ENCODE results near the gene MEGF11.
A peak's percentile ranks its signal among the peaks of the same experiment; 100 is the strongest.

Gene MEGF11

DNA sequence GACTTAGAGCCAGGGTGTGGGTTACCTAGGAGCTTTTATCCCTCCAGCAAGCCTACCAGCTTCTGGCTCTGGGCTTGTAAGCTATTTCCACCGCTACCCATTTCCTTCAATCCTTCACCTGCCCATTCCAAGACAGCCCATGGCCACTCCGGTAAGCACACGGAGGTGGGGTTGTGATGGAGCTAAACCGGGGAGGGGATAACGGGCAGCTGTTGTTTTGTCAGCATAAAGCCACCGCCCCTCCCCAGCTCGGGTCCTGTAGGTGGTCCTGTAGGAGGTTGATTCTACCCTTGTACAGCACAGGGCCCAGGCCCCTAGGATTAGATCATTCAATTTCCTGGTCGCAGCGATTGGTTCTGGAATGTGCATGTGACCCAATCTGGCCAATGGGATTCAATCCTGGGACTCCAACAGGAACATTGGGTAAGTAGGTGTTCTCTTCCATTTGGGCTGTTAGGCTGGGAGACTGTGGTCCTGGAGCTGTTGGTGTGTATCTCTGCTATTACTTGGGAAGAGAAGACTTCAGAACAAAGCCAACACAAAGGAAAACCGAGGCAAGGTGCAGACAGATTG is 233.6 kb downstream of the MEGF11 start:
- no peak overlapping the region for H2AK5ac ChIP-seq (ENCODE audit: low read length)
- H3K4me3 ChIP-seq (ENCODE audit: low read length), result no peak overlapping the region
- H2BK5ac ChIP-seq (ENCODE audit: low read length), result no peak overlapping the region
- H3K27ac ChIP-seq (ENCODE audit: low read depth, low read length), result no peak overlapping the region
- H3K36me3 ChIP-seq (ENCODE audit: control insufficient read depth, insufficient read depth, low read length), result no peaks in the 10 kb centered on the region
- no peak overlapping the region for H4K8ac ChIP-seq (ENCODE audit: low read depth, low read length)
- no peak overlapping the region for H3K56ac ChIP-seq (ENCODE audit: low read length)
- H3K18ac ChIP-seq (ENCODE audit: low read length), result no peak overlapping the region
- peak; percentile 11 for DNase-seq
- no peak overlapping the region for H3K4ac ChIP-seq (ENCODE audit: low read depth, low read length)
- no peak overlapping the region for H2BK15ac ChIP-seq (replicated peaks; ENCODE audit: low read depth)
- WGBS (ENCODE audit: extremely low coverage, insufficient coverage, low lambda C conversion rate), result no CpG with 5 or more reads among the region's 10 CpGs
- H3K23ac ChIP-seq (ENCODE audit: low read length), result no peak overlapping the region
- H3K9ac ChIP-seq (ENCODE audit: low read length), result no peak overlapping the region
- no peaks in the 10 kb centered on the region for H3K4me1 ChIP-seq (ENCODE audit: control insufficient read depth, low read depth, low read length)
- no peaks in the 10 kb centered on the region for H3K27me3 ChIP-seq (ENCODE audit: insufficient read depth, low read length, poor library complexity)
- H3K79me1 ChIP-seq (ENCODE audit: low read length), result no peaks in the 10 kb centered on the region
- no peak overlapping the region for H3K4me2 ChIP-seq (ENCODE audit: low read length)
- H3K79me2 ChIP-seq (ENCODE audit: control insufficient read depth, insufficient read depth, low read length), result no peaks in the 10 kb centered on the region
- no peak overlapping the region for H2BK120ac ChIP-seq (ENCODE audit: low read depth, low read length)
- H4K5ac ChIP-seq (ENCODE audit: low read length), result no peak overlapping the region

DNA sequence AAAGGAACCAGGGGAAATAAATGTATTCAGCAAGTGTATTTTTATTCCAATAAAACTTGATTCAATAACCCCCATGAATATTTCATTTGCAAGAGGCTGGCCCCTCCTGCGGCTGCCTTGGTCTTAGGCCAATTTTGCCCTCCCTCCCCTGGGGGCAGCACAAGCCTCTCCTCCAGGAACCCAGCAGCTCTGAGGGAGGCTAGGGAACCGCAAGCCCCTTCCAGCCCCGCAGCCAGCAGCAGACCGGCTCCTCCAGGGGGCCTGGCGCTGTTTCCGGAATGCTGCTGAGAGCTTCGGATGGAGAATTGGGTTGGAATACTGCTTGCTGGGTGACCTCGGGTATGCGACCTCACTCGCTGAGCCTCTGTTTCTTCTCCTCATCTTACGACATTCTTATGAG is 234.2 kb downstream of the MEGF11 start:
- Histone ChIP-seq H3K18ac (ENCODE audit: low read length) (no peak overlapping the region), H2BK15ac (replicated peaks; ENCODE audit: low read depth) (no peak overlapping the region), H3K27me3 (ENCODE audit: insufficient read depth, low read length, poor library complexity) (no peaks in the 10 kb centered on the region), H3K36me3 (ENCODE audit: control insufficient read depth, insufficient read depth, low read length) (no peaks in the 10 kb centered on the region), H3K27ac (ENCODE audit: low read depth, low read length) (no peak overlapping the region), H4K8ac (ENCODE audit: low read depth, low read length) (no peak overlapping the region), H2BK5ac (ENCODE audit: low read length) (no peak overlapping the region), H3K4me2 (ENCODE audit: low read length) (no peak overlapping the region), H3K23ac (ENCODE audit: low read length) (no peak overlapping the region), H3K79me1 (ENCODE audit: low read length) (no peaks in the 10 kb centered on the region), H3K4me1 (ENCODE audit: control insufficient read depth, low read depth, low read length) (no peaks in the 10 kb centered on the region), H3K4ac (ENCODE audit: low read depth, low read length) (no peak overlapping the region), H3K56ac (ENCODE audit: low read length) (no peak overlapping the region), H4K5ac (ENCODE audit: low read length) (no peak overlapping the region), H3K79me2 (ENCODE audit: control insufficient read depth, insufficient read depth, low read length) (no peaks in the 10 kb centered on the region), H3K4me3 (ENCODE audit: low read length) (no peak overlapping the region), H3K9ac (ENCODE audit: low read length) (no peak overlapping the region), H2AK5ac (ENCODE audit: low read length) (no peak overlapping the region), H2BK120ac (ENCODE audit: low read depth, low read length) (no peak overlapping the region)
- no CpG with 5 or more reads among the region's 11 CpGs for WGBS (ENCODE audit: extremely low coverage, insufficient coverage, low lambda C conversion rate)
- DNase-seq, result peak; percentile 47

DNA sequence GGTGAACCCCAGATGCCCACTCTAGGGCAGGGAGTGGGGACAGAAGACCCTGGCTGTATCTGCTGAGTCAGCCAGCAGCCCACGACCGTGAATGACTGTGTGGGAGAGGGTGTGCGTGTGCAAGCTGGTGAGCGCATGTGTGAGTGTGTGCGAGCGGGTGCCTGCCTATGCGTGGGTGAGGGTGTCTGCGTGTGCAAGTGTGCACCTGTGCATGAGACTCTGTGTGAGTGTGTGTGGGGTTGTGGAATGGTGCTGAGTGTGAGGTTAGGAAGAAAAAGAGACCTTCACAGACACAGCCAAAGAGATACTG is 235.1 kb downstream of the MEGF11 start:
- H3K79me2 ChIP-seq (ENCODE audit: control insufficient read depth, insufficient read depth, low read length), result no peaks in the 10 kb centered on the region
- no peak overlapping the region for H3K27ac ChIP-seq (ENCODE audit: low read depth, low read length)
- H2AK5ac ChIP-seq (ENCODE audit: low read length), result no peak overlapping the region
- no peak overlapping the region for H4K5ac ChIP-seq (ENCODE audit: low read length)
- H3K18ac ChIP-seq (ENCODE audit: low read length), result no peak overlapping the region
- H3K27me3 ChIP-seq (ENCODE audit: insufficient read depth, low read length, poor library complexity), result no peaks in the 10 kb centered on the region
- H3K4me2 ChIP-seq (ENCODE audit: low read length), result no peak overlapping the region
- no peaks in the 10 kb centered on the region for H3K79me1 ChIP-seq (ENCODE audit: low read length)
- H3K4ac ChIP-seq (ENCODE audit: low read depth, low read length), result no peak overlapping the region
- no peak overlapping the region for H2BK5ac ChIP-seq (ENCODE audit: low read length)
- no peak overlapping the region for H3K9ac ChIP-seq (ENCODE audit: low read length)
- no peaks in the 10 kb centered on the region for H3K36me3 ChIP-seq (ENCODE audit: control insufficient read depth, insufficient read depth, low read length)
- H3K4me1 ChIP-seq (ENCODE audit: control insufficient read depth, low read depth, low read length), result no peaks in the 10 kb centered on the region
- H2BK120ac ChIP-seq (ENCODE audit: low read depth, low read length), result no peak overlapping the region
- H4K8ac ChIP-seq (ENCODE audit: low read depth, low read length), result no peak overlapping the region
- no peak overlapping the region for H2BK15ac ChIP-seq (replicated peaks; ENCODE audit: low read depth)
- H3K56ac ChIP-seq (ENCODE audit: low read length), result no peak overlapping the region
- no peak for DNase-seq
- no CpG with 5 or more reads among the region's 8 CpGs for WGBS (ENCODE audit: extremely low coverage, insufficient coverage, low lambda C conversion rate)
- H3K4me3 ChIP-seq (ENCODE audit: low read length), result no peak overlapping the region
- H3K23ac ChIP-seq (ENCODE audit: low read length), result no peak overlapping the region

DNA sequence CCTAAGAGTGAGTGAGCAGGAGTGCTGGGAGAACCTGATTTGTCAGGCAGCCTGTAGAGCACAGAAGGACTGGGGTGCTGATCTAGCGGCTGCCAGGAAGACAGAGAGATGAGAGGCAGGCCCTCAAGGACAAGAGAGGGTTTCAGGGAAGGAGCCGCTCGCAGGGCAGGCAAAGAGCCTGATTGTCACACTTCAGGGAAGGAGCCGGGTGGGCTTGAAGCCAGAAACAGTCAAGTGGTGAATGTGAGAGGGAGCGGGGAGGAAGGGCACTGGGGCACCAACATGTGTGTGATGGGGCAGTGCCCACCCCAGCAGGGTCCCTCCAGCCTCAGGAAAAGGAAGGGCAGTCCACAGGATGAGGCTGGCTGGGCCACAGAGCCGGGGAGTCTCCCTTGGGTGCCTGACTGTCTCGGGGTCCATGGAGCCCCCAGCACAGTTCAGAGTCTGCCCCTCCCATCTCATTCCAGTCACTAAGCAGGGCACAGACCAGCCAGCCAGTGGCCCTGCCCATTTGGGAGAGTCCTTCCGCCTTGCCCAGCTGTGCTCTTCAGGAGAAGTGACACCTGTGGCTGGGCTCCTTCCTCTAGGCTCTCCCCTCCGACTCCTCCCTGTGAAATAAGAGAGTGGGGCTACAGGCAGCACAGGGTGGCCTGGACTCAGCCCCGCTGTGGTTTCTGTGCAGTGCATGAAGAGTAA is 235.6 kb downstream of the MEGF11 start:
- Histone ChIP-seq H3K4me1 (ENCODE audit: control insufficient read depth, low read depth, low read length) (no peaks in the 10 kb centered on the region), H3K36me3 (ENCODE audit: control insufficient read depth, insufficient read depth, low read length) (no peaks in the 10 kb centered on the region), H3K4ac (ENCODE audit: low read depth, low read length) (no peak overlapping the region), H3K27me3 (ENCODE audit: insufficient read depth, low read length, poor library complexity) (no peaks in the 10 kb centered on the region), H4K5ac (ENCODE audit: low read length) (no peak overlapping the region), H3K4me3 (ENCODE audit: low read length) (no peak overlapping the region), H3K56ac (ENCODE audit: low read length) (no peak overlapping the region), H3K23ac (ENCODE audit: low read length) (no peak overlapping the region), H3K79me1 (ENCODE audit: low read length) (no peaks in the 10 kb centered on the region), H2AK5ac (ENCODE audit: low read length) (no peak overlapping the region), H2BK120ac (ENCODE audit: low read depth, low read length) (no peak overlapping the region), H2BK5ac (ENCODE audit: low read length) (no peak overlapping the region), H2BK15ac (replicated peaks; ENCODE audit: low read depth) (no peak overlapping the region), H3K4me2 (ENCODE audit: low read length) (no peak overlapping the region), H3K79me2 (ENCODE audit: control insufficient read depth, insufficient read depth, low read length) (no peaks in the 10 kb centered on the region), H3K18ac (ENCODE audit: low read length) (no peak overlapping the region), H4K8ac (ENCODE audit: low read depth, low read length) (no peak overlapping the region), H3K27ac (ENCODE audit: low read depth, low read length) (no peak overlapping the region), H3K9ac (ENCODE audit: low read length) (no peak overlapping the region)
- no CpG with 5 or more reads among the region's 10 CpGs for WGBS (ENCODE audit: extremely low coverage, insufficient coverage, low lambda C conversion rate)
- DNase-seq, result no peak

DNA sequence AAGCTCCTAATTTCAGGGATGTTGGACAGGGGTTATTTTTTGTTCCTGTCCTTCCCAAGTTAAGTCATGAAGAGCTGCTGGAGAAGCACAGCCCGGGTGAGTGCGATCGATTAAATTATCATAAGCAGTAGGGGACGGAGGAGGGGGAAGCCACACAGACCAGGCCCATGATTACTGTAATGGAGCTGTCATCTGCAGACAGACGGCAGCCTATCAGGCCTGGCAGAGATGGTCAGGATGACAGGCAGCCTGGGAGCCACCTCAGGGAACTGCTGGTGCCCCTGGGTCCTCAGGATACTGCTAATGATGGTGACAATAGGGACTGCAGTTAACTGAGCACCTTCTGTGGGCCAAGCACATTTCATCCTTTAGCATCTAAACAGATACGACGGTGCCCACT is 236.6 kb downstream of the MEGF11 start:
- H3K4me2 ChIP-seq (ENCODE audit: low read length), result no peak overlapping the region

DNA sequence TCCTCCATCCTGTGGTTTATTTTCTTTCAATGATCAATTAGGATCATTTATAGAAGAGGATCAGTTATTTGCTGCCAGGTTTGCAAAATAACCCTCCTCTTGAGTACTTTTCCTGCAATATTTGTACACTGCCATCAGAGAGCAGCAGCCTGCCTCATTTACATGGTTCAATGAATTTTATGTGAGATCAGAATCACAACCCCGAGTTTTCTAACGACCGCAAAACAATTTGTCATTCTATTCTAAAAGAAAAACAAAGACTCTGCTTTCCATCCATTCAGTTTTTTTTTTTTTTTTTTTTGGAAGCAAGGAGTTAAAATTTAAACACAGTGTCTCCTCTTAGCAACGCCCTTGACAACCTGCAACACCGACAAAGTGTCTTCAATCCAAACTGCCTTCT is 237.4 kb downstream of the MEGF11 start:
- no peak overlapping the region for H3K4me3 ChIP-seq (ENCODE audit: low read length)
- DNase-seq, result no peak
- H3K36me3 ChIP-seq (ENCODE audit: control insufficient read depth, insufficient read depth, low read length), result no peaks in the 10 kb centered on the region
- no peak overlapping the region for H3K4me2 ChIP-seq (ENCODE audit: low read length)
- H3K27ac ChIP-seq (ENCODE audit: low read depth, low read length), result no peak overlapping the region
- H4K5ac ChIP-seq (ENCODE audit: low read length), result no peak overlapping the region
- H2BK5ac ChIP-seq (ENCODE audit: low read length), result no peak overlapping the region
- no peak overlapping the region for H2BK120ac ChIP-seq (ENCODE audit: low read depth, low read length)
- H3K27me3 ChIP-seq (ENCODE audit: insufficient read depth, low read length, poor library complexity), result no peaks in the 10 kb centered on the region
- no peak overlapping the region for H3K56ac ChIP-seq (ENCODE audit: low read length)
- H3K9ac ChIP-seq (ENCODE audit: low read length), result no peak overlapping the region
- H3K79me1 ChIP-seq (ENCODE audit: low read length), result no peaks in the 10 kb centered on the region
- H4K8ac ChIP-seq (ENCODE audit: low read depth, low read length), result no peak overlapping the region
- H2BK15ac ChIP-seq (replicated peaks; ENCODE audit: low read depth), result no peak overlapping the region
- H3K18ac ChIP-seq (ENCODE audit: low read length), result no peak overlapping the region
- no peaks in the 10 kb centered on the region for H3K4me1 ChIP-seq (ENCODE audit: control insufficient read depth, low read depth, low read length)
- H2AK5ac ChIP-seq (ENCODE audit: low read length), result no peak overlapping the region
- H3K4ac ChIP-seq (ENCODE audit: low read depth, low read length), result no peak overlapping the region
- H3K79me2 ChIP-seq (ENCODE audit: control insufficient read depth, insufficient read depth, low read length), result no peaks in the 10 kb centered on the region
- WGBS (ENCODE audit: extremely low coverage, insufficient coverage, low lambda C conversion rate), result no CpG with 5 or more reads among the region's 5 CpGs
- H3K23ac ChIP-seq (ENCODE audit: low read length), result no peak overlapping the region

More for the DNA sequence above, 236.6 kb downstream of the MEGF11 start:
- no peak overlapping the region for H4K8ac ChIP-seq (ENCODE audit: low read depth, low read length)
- no peak overlapping the region for H3K4me3 ChIP-seq (ENCODE audit: low read length)
- no peaks in the 10 kb centered on the region for H3K4me1 ChIP-seq (ENCODE audit: control insufficient read depth, low read depth, low read length)
- H3K56ac ChIP-seq (ENCODE audit: low read length), result no peak overlapping the region
- H3K9ac ChIP-seq (ENCODE audit: low read length), result no peak overlapping the region
- no peaks in the 10 kb centered on the region for H3K79me1 ChIP-seq (ENCODE audit: low read length)
- DNase-seq, result peak; percentile 30
- H3K18ac ChIP-seq (ENCODE audit: low read length), result no peak overlapping the region
- H3K4ac ChIP-seq (ENCODE audit: low read depth, low read length), result no peak overlapping the region
- WGBS (ENCODE audit: extremely low coverage, insufficient coverage, low lambda C conversion rate), result no CpG with 5 or more reads among the region's 7 CpGs
- H2BK5ac ChIP-seq (ENCODE audit: low read length), result no peak overlapping the region
- no peaks in the 10 kb centered on the region for H3K36me3 ChIP-seq (ENCODE audit: control insufficient read depth, insufficient read depth, low read length)
- H3K23ac ChIP-seq (ENCODE audit: low read length), result no peak overlapping the region
- H3K27me3 ChIP-seq (ENCODE audit: insufficient read depth, low read length, poor library complexity), result no peaks in the 10 kb centered on the region
- no peak overlapping the region for H2BK120ac ChIP-seq (ENCODE audit: low read depth, low read length)
- H3K79me2 ChIP-seq (ENCODE audit: control insufficient read depth, insufficient read depth, low read length), result no peaks in the 10 kb centered on the region
- no peak overlapping the region for H2BK15ac ChIP-seq (replicated peaks; ENCODE audit: low read depth)
- H2AK5ac ChIP-seq (ENCODE audit: low read length), result no peak overlapping the region
- H3K27ac ChIP-seq (ENCODE audit: low read depth, low read length), result no peak overlapping the region
- no peak overlapping the region for H4K5ac ChIP-seq (ENCODE audit: low read length)
